ENCODE data around the gene EPDR1.

GRCh38 chr7:37960483-37960882 is 40.0 kb downstream of the EPDR1 start:
- no peak for TF ChIP-seq CTCF (IDR thresholded peaks at IDR 0.05)
- TF ChIP-seq POLR2A (IDR thresholded peaks at IDR 0.05) = no peak
- no peak for TF ChIP-seq POLR2AphosphoS5 (IDR thresholded peaks at IDR 0.05)
